Activated T-helper 1 cell treated with anti-CD3 and anti-CD28 coated beads, Interleukin-12 subunit alpha, Interleukin-12 subunit beta, Interleukin-2, Interleukin-4 antibody, amounts not matched to agents 30 ng/mL and 10 ng/mL and 1 ng/mL, durations not matched to agents 14 hours and 24 hours and 36 hours (primary cell): Measurements from ENCODE around the gene COX15. TPM values are rescaled to one million over a fixed set of nuclear protein-coding genes. Genes with fewer than 3 reads are reported as not detected.

Experiments used
- DNase-seq: peaks from one replicate; pipeline ENCODE4 v3.0.0; 2021; ENCODE audit warnings: low spot score
- H3K27ac Mint-ChIP-seq: one replicate; pipeline ENCODE4 v1.8.0; 2021; ENCODE audit warnings: mild to moderate bottlenecking, mixed read lengths
- H3K27me3 Mint-ChIP-seq: one replicate; pipeline ENCODE4 v1.8.0; 2022; ENCODE audit warnings: mild to moderate bottlenecking, moderate library complexity, mixed read lengths; ENCODE audit not compliant: insufficient read depth
- H3K36me3 Mint-ChIP-seq: one replicate; pipeline ENCODE4 v1.8.0; 2021; ENCODE audit warnings: low read depth, mixed read lengths
- H3K4me1 Mint-ChIP-seq: one replicate; pipeline ENCODE4 v1.8.0; 2021; ENCODE audit warnings: low read depth, mixed read lengths
- H3K4me3 Mint-ChIP-seq: one replicate; pipeline ENCODE4 v1.8.0; 2021; ENCODE audit warnings: mild to moderate bottlenecking, moderate library complexity, mixed read lengths
- H3K9me3 Mint-ChIP-seq: one replicate; pipeline ENCODE4 v1.8.0; 2021; ENCODE audit warnings: mixed read lengths
- intact Hi-C: fragments of 100-400 bp; cut with micrococcal nuclease; formaldehyde crosslinking; loops from one replicate; pipeline ENCODE4 v1.15.1; 2024
- total RNA-seq: library from RNA; stranded (reverse); gene quantifications from 2 replicates; pipeline ENCODE4 v1.2.3, GENCODE V29; 2022

The COX15 gene
- total RNA-seq, 1 donor from 2014 or later = 36.7 TPM

GRCh38 chr10:99685597-99685967, 46.3 kb downstream of the COX15 start:
- intact Hi-C loops = no loop called here
- Mint-ChIP-seq H3K36me3 (peaks cover 14% of the 10 kb centered on the region), H3K4me3 (no peak overlapping the region), H3K4me1 (peaks cover 7% of the 10 kb centered on the region), H3K27ac (no peak overlapping the region), H3K27me3 (no peaks in the 10 kb centered on the region), H3K9me3 (no peaks in the 10 kb centered on the region)
- no peak for DNase-seq

- Mint-ChIP-seq H3K4me3 (no peak overlapping the region), H3K4me1 (peaks cover 7% of the 10 kb centered on the region), H3K36me3 (peaks cover 10% of the 10 kb centered on the region), H3K9me3 (no peaks in the 10 kb centered on the region), H3K27ac (no peak overlapping the region), H3K27me3 (no peaks in the 10 kb centered on the region)
- DNase-seq = no peak
- intact Hi-C loops = no loop called here
Measured at GRCh38 chr10:99682752-99683151, 49.2 kb downstream of the COX15 start.

Other genes starting within 250 kb of the COX15 start
- not detected in 2 replicates for gene NKX2-3, start 199.2 kb downstream of the COX15 start, total RNA-seq
- 53.3 and 62.3 TPM in 2 replicates for gene SLC25A28, start 111.7 kb downstream of the COX15 start, total RNA-seq
- gene ENTPD7, start 72.6 kb downstream of the COX15 start, total RNA-seq = 11.0 and 11.1 TPM in 2 replicates
- gene CUTC, start 107 bp upstream of the COX15 start, total RNA-seq = 42.2 and 45.4 TPM in 2 replicates
- 0.83 and 1.3 TPM in 2 replicates for gene ABCC2, start 50.5 kb upstream of the COX15 start, total RNA-seq